NT2/D1 (cell line): ENCODE measurements around the gene PBRM1.

Experiments used
- YY1 ChIP-seq: IDR thresholded peaks from 2 replicates; pipeline ENCODE4 v1.6.1; 2011; ENCODE audit not compliant: insufficient read length, insufficient read depth
- ZNF274 ChIP-seq: IDR thresholded peaks from 2 replicates; pipeline ENCODE4 v1.6.1; 2011; ENCODE audit warnings: mild to moderate bottlenecking, low read depth, low read length

GRCh38 chr3:52712291-52713212 is 26.8 kb upstream of the PBRM1 start:
- no peak for TF ChIP-seq YY1
- no peak for TF ChIP-seq ZNF274
